PC-9 (cell line): Measurements from ENCODE around the gene STOX2.

Experiments
- EZH2 ChIP-seq: fragments of 200-600 bp; sonication (generic); IDR thresholded peaks from 2 replicates; pipeline ENCODE4 v1.8.0; 2017; ENCODE audit warnings: antibody characterized with exemption, low read depth
- TF ChIP-seq, protein P1 (sequence below): fragments of 200-600 bp; sonication (generic); conservative IDR thresholded peaks from 2 replicates; pipeline ENCODE4 v1.6.1; 2017; ENCODE audit warnings: mixed run types, antibody characterized with exemption, mild to moderate bottlenecking, moderate library complexity

DNA sequence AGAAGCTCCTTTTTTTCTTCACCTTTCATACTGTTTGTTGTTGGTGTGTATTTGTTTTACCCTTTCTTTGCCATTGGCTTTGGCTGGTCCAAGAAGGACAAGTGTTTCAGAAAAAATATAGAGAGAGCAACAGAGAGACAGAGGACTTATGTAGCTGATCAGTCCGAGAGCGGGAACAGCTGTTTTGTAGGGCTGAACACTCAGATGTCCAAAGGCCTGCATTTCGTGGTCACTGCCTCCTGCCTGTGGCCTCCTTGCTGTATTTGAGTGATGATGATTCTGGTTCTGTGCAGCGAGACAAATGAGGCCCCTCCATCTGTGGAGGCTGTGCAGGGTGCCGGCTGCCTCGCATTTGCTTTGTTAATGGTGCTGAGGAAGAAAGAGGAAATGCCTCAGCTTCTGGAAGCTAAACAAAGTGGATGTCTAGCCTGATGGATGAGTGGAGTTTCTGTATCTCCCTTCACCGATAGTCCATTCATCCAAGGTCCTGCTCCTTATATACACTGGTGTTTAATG is 19.8 kb upstream of the STOX2 start:
- TF ChIP-seq, protein P1, sequence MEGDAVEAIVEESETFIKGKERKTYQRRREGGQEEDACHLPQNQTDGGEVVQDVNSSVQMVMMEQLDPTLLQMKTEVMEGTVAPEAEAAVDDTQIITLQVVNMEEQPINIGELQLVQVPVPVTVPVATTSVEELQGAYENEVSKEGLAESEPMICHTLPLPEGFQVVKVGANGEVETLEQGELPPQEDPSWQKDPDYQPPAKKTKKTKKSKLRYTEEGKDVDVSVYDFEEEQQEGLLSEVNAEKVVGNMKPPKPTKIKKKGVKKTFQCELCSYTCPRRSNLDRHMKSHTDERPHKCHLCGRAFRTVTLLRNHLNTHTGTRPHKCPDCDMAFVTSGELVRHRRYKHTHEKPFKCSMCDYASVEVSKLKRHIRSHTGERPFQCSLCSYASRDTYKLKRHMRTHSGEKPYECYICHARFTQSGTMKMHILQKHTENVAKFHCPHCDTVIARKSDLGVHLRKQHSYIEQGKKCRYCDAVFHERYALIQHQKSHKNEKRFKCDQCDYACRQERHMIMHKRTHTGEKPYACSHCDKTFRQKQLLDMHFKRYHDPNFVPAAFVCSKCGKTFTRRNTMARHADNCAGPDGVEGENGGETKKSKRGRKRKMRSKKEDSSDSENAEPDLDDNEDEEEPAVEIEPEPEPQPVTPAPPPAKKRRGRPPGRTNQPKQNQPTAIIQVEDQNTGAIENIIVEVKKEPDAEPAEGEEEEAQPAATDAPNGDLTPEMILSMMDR: no peak
- no peak for TF ChIP-seq EZH2
